ENCODE results near the gene PARP11.
"Not testable (repeated sequence)": the region's sequence is repeated elsewhere in the genome, so short reads cannot be mapped to it uniquely, and the experiment has no call there.

PARP11 gene

DNA sequence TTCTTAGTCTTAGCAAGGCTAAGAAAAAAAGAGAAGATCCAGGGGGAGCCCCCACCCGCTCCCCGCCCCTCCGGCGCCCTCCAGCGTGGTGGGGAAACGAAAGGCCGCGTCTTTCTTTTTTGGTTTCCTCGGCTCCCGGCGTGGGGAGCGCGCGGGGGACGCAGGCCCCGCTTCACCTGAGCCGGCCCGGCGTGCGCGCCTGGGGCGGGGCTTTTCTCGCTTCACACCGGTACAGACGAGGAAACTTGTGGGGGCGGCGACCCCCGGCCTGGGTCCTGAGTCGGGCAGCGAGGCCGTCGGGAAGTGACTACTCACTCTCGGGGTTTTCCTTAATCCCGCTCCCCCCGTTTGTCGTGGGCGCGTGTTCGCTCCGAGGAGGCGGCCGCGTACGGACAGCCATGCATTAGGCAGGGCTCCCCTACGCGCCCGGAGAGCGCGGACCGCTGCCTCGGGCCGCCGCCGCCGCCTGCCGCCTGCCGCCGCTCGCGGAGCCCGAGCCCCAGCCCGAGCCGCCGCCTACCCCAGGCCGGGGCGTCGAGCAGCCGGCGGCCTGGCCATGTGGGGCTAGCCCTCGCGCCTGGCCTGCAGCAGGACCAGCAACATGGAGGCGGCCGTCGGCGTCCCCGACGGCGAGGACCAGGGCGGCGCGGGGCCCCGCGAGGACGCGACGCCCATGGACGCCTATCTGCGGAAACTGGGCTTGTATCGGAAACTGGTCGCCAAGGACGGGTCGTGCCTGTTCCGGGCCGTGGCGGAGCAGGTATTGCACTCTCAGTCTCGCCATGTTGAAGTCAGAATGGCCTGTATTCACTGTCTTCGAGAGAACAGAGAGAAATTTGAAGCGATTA is 34.3 kb downstream of the PARP11 start:
- H3K4me1 ChIP-seq (ENCODE audit: control insufficient read depth in 1 of 2, insufficient read depth in 2 of 2, low read length in 2 of 2); H2BK12ac ChIP-seq (ENCODE audit: low read length); H3K9ac ChIP-seq (ENCODE audit: low read length); H4K91ac ChIP-seq (ENCODE audit: low read depth, low read length); H3K79me2 ChIP-seq (ENCODE audit: control insufficient read depth, insufficient read depth, low read length, poor library complexity); H3K27ac ChIP-seq (ENCODE audit: low read depth, low read length); H3K36me3 ChIP-seq (ENCODE audit: control insufficient read depth in 1 of 2, insufficient read depth in 2 of 2, low read length in 2 of 2); H4K8ac ChIP-seq (ENCODE audit: low read depth, low read length); H3K4ac ChIP-seq (ENCODE audit: low read depth, low read length); DNase-seq; H4K12ac ChIP-seq (ENCODE audit: low read depth, low read length); H3K79me1 ChIP-seq (ENCODE audit: low read length); H2AK5ac ChIP-seq (ENCODE audit: low read length); H2BK5ac ChIP-seq (ENCODE audit: low read depth, low read length, poor library complexity); H2AFZ ChIP-seq (ENCODE audit: insufficient read depth, low read length, poor library complexity); H3K23ac ChIP-seq (ENCODE audit: low read length); H2BK120ac ChIP-seq (ENCODE audit: insufficient read depth, low read length, poor library complexity); H3K18ac ChIP-seq (ENCODE audit: low read length); H3K27me3 ChIP-seq (ENCODE audit: insufficient read depth, low read length); H3K9me3 ChIP-seq (ENCODE audit: insufficient read depth, low read depth, low read length); H3K4me2 ChIP-seq (ENCODE audit: low read length); H3K4me3 ChIP-seq (ENCODE audit: low read depth, low read length); H3K14ac ChIP-seq (ENCODE audit: low read length): not testable (repeated sequence)
- WGBS (ENCODE audit: extremely low coverage, insufficient coverage, insufficient read length), result no CpG with 5 or more reads among the region's 98 CpGs

DNA sequence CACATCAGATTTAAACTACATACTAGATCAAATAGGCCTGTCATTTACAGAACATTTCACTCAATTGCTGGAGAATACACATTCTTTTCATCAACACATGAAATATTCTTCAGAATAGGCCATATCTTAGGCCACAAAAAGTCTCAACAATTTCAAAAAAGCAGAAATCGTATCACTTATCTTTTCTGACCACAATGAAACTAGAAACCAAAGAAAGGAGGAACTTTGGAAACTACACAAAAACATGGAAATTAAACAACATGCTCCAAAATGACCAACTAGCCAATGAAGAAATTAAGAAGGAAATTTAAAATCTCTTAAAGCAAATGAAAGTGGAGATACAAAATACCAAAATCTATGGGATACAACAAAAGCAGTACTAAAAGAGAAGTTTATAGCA is 35.1 kb downstream of the PARP11 start:
- Histone ChIP-seq H4K8ac (ENCODE audit: low read depth, low read length) (no peak overlapping the region), H3K4ac (ENCODE audit: low read depth, low read length) (no peak overlapping the region), H3K9me3 (ENCODE audit: insufficient read depth, low read depth, low read length) (no peaks in the 10 kb centered on the region), H3K27me3 (ENCODE audit: insufficient read depth, low read length) (no peaks in the 10 kb centered on the region), H2BK5ac (ENCODE audit: low read depth, low read length, poor library complexity) (no peak overlapping the region), H3K23ac (ENCODE audit: low read length) (no peak overlapping the region), H3K9ac (ENCODE audit: low read length) (no peak overlapping the region), H2BK120ac (ENCODE audit: insufficient read depth, low read length, poor library complexity) (no peak overlapping the region), H2AK5ac (ENCODE audit: low read length) (no peak overlapping the region), H3K27ac (ENCODE audit: low read depth, low read length) (no peak overlapping the region), H3K79me2 (ENCODE audit: control insufficient read depth, insufficient read depth, low read length, poor library complexity) (no peaks in the 10 kb centered on the region), H3K4me2 (ENCODE audit: low read length) (no peak overlapping the region), H2BK12ac (ENCODE audit: low read length) (no peak overlapping the region), H3K14ac (ENCODE audit: low read length) (no peak overlapping the region), H3K4me1 (ENCODE audit: control insufficient read depth in 1 of 2, insufficient read depth in 2 of 2, low read length in 2 of 2) (peaks cover 0 to 3% of the 10 kb centered on the region in 2 experiments), H3K4me3 (ENCODE audit: low read depth, low read length) (no peak overlapping the region), H3K36me3 (ENCODE audit: control insufficient read depth in 1 of 2, insufficient read depth in 2 of 2, low read length in 2 of 2) (peaks cover 0 to 3% of the 10 kb centered on the region in 2 experiments), H4K91ac (ENCODE audit: low read depth, low read length) (no peak overlapping the region), H4K12ac (ENCODE audit: low read depth, low read length) (no peak overlapping the region), H3K18ac (ENCODE audit: low read length) (no peak overlapping the region), H3K79me1 (ENCODE audit: low read length) (no peaks in the 10 kb centered on the region), H2AFZ (ENCODE audit: insufficient read depth, low read length, poor library complexity) (no peak overlapping the region)
- no CpG with 5 or more reads among the region's 1 CpG for WGBS (ENCODE audit: extremely low coverage, insufficient coverage, insufficient read length)
- no peak for DNase-seq

DNA sequence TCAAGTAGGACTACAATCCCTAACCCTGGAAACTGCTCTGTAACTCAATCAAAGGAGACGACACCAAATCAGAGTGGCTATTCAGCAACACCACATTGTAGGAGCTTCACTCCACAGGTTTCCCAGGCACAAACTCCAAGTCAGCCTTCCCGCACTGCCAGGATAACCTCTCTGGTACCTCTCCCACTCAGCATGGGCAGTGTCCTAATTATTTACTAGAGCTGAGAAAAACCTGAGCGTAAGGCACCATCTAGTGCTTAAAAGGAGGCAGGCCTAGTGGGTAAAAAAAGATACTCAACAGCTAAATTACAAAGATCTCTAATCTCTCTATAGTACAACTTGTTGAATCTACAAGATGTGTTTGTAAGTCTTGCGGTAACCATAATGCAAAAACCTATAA is 36.1 kb downstream of the PARP11 start:
- Histone ChIP-seq H3K36me3 (ENCODE audit: control insufficient read depth in 1 of 2, insufficient read depth in 2 of 2, low read length in 2 of 2) (peaks cover 0 to 3% of the 10 kb centered on the region in 2 experiments), H3K27ac (ENCODE audit: low read depth, low read length) (no peak overlapping the region), H3K4me1 (ENCODE audit: control insufficient read depth in 1 of 2, insufficient read depth in 2 of 2, low read length in 2 of 2) (peaks cover 0 to 3% of the 10 kb centered on the region in 2 experiments), H3K79me2 (ENCODE audit: control insufficient read depth, insufficient read depth, low read length, poor library complexity) (no peaks in the 10 kb centered on the region), H3K4ac (ENCODE audit: low read depth, low read length) (no peak overlapping the region), H4K12ac (ENCODE audit: low read depth, low read length) (no peak overlapping the region), H2BK12ac (ENCODE audit: low read length) (no peak overlapping the region), H3K9me3 (ENCODE audit: insufficient read depth, low read depth, low read length) (no peaks in the 10 kb centered on the region), H3K79me1 (ENCODE audit: low read length) (no peaks in the 10 kb centered on the region), H2BK120ac (ENCODE audit: insufficient read depth, low read length, poor library complexity) (no peak overlapping the region), H4K91ac (ENCODE audit: low read depth, low read length) (no peak overlapping the region), H2AK5ac (ENCODE audit: low read length) (no peak overlapping the region), H2BK5ac (ENCODE audit: low read depth, low read length, poor library complexity) (no peak overlapping the region), H3K23ac (ENCODE audit: low read length) (no peak overlapping the region), H3K14ac (ENCODE audit: low read length) (no peak overlapping the region), H3K4me3 (ENCODE audit: low read depth, low read length) (no peak overlapping the region), H3K18ac (ENCODE audit: low read length) (no peak overlapping the region), H3K27me3 (ENCODE audit: insufficient read depth, low read length) (no peaks in the 10 kb centered on the region), H4K8ac (ENCODE audit: low read depth, low read length) (no peak overlapping the region), H2AFZ (ENCODE audit: insufficient read depth, low read length, poor library complexity) (no peak overlapping the region), H3K4me2 (ENCODE audit: low read length) (no peak overlapping the region), H3K9ac (ENCODE audit: low read length) (no peak overlapping the region)
- WGBS (ENCODE audit: extremely low coverage, insufficient coverage, insufficient read length), result no CpG with 5 or more reads among the region's 4 CpGs
- DNase-seq, result no peak

DNA sequence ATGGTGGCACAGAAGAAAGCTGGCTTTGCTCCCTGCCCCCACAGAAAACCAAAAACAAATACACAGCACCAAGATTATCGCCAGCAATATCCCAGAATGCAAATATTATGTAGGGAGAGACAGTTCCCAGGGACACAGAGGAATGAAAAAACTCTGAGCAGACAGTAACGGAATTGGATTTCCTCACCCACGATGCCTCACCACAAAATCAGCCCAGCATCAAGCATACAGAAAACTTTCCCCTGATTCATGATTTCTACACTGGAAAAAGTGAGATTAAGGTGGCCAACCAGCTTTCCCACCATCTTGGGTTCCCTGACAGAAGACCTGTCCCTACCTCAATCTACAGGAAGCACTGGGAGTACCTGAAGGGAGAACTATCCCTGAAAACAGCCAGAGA is 36.6 kb downstream of the PARP11 start:
- H3K4me3 ChIP-seq (ENCODE audit: low read depth, low read length), result no peak overlapping the region
- no peak overlapping the region for H2BK12ac ChIP-seq (ENCODE audit: low read length)
- H3K14ac ChIP-seq (ENCODE audit: low read length), result no peak overlapping the region
- peak; percentile 57 to 60 for DNase-seq
- no peak overlapping the region for H4K91ac ChIP-seq (ENCODE audit: low read depth, low read length)
- H4K8ac ChIP-seq (ENCODE audit: low read depth, low read length), result no peak overlapping the region
- no peak overlapping the region for H3K9ac ChIP-seq (ENCODE audit: low read length)
- no peak overlapping the region for H2BK120ac ChIP-seq (ENCODE audit: insufficient read depth, low read length, poor library complexity)
- H2AK5ac ChIP-seq (ENCODE audit: low read length), result no peak overlapping the region
- no peak overlapping the region for H4K12ac ChIP-seq (ENCODE audit: low read depth, low read length)
- no peak overlapping the region for H3K27ac ChIP-seq (ENCODE audit: low read depth, low read length)
- WGBS (ENCODE audit: extremely low coverage, insufficient coverage, insufficient read length), result no CpG with 5 or more reads among the region's 3 CpGs
- peaks cover 0 to 3% of the 10 kb centered on the region in 2 experiments for H3K4me1 ChIP-seq (ENCODE audit: control insufficient read depth in 1 of 2, insufficient read depth in 2 of 2, low read length in 2 of 2)
- H3K4me2 ChIP-seq (ENCODE audit: low read length), result no peak overlapping the region
- H3K79me1 ChIP-seq (ENCODE audit: low read length), result no peaks in the 10 kb centered on the region
- H3K27me3 ChIP-seq (ENCODE audit: insufficient read depth, low read length), result no peaks in the 10 kb centered on the region
- no peak overlapping the region for H3K23ac ChIP-seq (ENCODE audit: low read length)
- H3K4ac ChIP-seq (ENCODE audit: low read depth, low read length), result no peak overlapping the region
- H3K36me3 ChIP-seq (ENCODE audit: control insufficient read depth in 1 of 2, insufficient read depth in 2 of 2, low read length in 2 of 2), result peaks cover 0 to 3% of the 10 kb centered on the region in 2 experiments
- no peaks in the 10 kb centered on the region for H3K79me2 ChIP-seq (ENCODE audit: control insufficient read depth, insufficient read depth, low read length, poor library complexity)
- H2AFZ ChIP-seq (ENCODE audit: insufficient read depth, low read length, poor library complexity), result no peak overlapping the region
- H3K18ac ChIP-seq (ENCODE audit: low read length), result no peak overlapping the region
- H3K9me3 ChIP-seq (ENCODE audit: insufficient read depth, low read depth, low read length), result no peaks in the 10 kb centered on the region
- no peak overlapping the region for H2BK5ac ChIP-seq (ENCODE audit: low read depth, low read length, poor library complexity)

Measured in trophoblast cell (in vitro differentiated cells and primary cell).